GM19452 (cell line): Measurements from ENCODE around the gene ADORA2A.

Experiments used
- ATAC-seq: cut with Tn5 transposase; IDR thresholded peaks from one replicate; pipeline ENCODE4 v1.9.1; 2021; ENCODE audit not compliant: unreplicated experiment

Gene ADORA2A

DNA sequence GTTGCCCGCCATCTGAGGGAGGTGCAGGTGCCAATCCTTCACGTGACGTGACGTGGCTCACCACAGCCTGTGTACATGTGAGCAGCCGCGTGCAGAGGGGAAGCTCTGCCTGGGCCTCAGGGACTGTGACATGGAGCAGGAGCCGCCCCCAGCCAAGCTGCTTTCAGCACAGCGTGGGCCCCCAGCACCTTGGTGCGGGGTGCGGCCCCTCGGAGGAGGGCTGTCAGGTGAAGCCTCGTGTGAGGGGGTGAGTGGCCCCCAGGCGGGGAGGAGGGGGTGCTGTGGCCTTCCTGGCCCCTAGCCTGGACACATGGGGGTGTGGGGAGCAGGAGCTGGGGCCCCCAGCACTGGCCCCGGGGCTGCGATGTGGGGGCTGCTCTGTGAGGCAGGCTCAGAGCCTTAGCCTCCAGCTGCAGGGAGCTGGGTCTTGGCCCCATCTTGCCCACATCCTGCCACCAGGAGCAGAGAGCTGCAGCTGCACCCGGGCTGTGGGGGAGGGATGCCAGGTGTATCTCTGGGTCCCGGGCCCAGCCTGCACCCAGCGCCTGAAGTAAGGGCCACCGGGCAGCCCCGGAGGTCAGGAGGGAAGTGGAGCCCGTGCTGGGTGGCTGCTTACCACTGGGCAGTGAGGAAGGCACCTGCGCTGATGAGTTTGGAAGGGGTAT, at the start of gene ADORA2A:
TSS of gene ADORA2A (plus strand) at position 100 of the 665 bp plus-strand sequence. CDS start 5,806 bp downstream, outside the sequence.
- peak; percentile 52 for ATAC-seq

DNA sequence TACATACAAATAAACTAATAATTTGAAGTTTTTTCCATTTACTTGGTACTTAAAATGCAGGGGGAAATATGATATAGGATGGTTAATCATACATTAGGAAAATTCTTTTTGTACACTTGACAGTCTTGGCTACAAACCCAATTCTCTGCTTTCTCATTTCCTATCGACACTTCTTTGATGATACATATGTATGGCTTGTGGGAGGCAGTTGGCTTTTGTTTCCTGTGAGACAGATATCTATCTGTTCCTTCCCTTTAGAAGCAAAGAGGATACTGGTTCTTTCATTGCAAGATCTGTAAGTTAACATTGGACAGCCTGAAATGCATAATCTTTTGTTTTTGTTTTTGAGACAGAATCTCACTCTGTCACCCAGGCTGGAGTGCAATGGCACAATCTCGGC, 47.9 kb upstream of the ADORA2A start:
- ATAC-seq: no peak

DNA sequence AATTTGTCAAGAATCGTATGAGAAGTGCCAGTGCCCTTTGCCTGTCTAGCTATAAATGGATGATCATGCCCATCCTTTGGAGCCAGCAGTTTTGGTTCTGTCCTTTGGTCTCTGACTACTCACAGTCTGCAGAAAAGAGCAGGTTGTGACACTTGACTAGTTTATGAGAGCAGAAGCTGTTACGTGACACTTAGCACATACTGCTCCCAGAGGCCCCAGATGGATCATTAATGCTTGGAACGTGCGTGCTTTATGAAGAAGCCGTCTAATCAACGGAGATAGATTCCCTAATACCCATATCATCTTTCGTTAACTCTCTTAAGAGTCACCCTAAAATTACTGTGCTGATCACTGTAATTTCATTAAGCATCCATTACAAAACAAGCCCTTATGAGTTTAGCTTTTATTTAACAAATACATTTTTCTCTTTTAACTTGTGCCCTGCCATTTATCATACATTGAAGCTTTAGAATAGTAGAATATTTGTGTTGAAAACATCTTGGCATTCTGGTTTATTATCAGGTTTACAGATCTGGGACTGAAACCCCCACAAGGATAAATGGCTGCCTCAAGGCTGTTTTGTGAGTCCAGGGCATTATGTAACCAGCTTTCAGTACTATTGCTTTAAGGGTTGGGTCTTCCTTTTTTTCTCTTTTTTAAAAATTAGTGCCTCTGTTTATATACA, 47.0 kb upstream of the ADORA2A start:
- ATAC-seq: no peak

DNA sequence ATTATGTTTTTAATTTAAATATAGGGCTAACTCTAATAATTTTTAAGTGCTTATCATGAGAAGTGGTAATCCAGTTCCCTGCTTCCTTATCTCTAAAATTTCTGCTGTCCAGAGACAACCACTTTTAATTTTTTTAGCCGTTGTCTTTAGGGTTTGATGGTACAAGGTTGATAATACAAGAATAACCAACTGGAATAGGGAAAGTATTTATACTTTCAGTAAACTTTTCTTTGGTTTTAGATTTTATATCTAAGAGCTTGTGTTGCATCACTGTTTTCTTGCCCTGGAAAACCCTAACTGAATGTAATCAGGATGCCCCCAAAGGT, 46.5 kb upstream of the ADORA2A start:
- ATAC-seq: no peak

DNA sequence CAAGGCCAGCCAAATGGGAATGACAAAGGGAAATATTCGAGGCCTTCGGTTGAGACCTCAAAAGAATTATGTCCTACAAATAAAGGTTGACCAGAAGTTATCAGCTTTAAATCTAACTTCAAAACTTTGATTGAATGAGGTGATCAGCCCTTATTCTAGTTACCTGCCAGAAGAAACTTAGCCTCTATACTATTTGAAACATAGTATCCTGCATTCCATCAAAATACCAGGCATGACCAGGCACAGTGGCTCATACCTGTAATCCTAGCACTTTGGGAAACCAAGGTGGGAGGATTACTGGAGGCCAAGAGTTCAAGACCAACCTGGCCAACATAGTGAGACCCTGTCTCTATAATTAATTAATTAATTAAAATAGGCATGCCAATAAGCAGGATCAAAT, 44.3 kb upstream of the ADORA2A start:
- ATAC-seq: no peak

DNA sequence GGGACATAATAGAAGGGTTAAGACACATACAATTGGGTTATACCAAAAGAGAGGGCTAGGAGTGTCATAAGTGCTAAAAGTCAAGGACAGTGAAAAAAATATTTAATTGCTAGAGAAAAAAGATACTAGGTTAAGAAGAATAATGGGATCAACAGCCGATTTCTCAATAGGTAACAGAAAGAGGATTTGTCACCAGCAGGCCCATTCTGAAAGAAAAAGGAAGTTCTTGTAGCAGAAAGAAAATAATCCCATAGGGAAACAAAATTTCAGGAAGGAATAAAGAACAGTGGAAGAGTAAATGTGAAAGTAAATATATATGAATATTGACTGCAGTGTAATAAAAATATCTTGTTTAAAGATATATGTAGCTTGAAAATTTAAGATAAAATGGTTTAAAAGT, 43.3 kb upstream of the ADORA2A start:
- ATAC-seq: no peak

DNA sequence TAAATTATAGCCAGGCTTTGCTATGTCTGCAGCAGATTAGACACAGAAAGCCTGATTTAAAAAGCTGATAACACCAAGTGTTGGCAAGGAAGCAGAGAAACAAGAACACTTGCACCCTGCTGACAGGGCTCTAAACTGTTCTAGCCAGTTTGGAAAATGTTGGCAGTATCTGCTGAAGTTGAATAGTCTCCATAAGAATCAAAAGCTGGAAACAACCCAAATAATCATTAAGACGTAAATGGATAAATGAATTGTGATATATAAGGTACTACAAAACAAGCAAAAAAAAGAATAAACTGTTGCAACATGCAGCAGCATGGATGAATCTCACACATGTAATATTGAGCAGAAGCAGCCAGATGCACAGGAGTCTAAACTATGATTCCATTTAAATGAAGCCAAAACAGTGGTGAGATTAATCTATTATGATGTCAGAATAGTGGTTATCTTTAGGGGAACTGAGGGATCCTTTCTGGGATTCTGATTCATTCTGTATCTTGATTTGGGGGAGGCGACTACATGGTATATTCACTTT, 40.4 kb upstream of the ADORA2A start:
- ATAC-seq: no peak

DNA sequence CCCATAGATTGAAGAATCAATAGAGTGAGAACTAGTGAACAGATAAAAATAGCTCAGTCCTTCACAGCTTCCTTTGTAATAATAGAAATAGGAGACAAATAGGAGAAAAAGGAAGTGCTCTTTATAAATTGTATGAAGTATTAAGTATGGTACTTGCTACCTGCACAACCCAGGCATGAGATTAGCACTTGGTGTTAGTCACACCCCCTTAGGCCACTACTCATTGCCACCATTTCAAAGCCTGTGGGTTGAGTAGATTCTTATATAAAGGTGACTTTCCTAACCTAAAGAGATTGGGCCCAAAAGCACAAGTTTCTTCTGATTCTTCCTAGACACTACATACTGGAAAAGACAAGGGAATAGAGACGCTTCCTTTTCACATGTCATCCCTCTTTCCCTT, 37.7 kb upstream of the ADORA2A start:
- ATAC-seq: no peak

DNA sequence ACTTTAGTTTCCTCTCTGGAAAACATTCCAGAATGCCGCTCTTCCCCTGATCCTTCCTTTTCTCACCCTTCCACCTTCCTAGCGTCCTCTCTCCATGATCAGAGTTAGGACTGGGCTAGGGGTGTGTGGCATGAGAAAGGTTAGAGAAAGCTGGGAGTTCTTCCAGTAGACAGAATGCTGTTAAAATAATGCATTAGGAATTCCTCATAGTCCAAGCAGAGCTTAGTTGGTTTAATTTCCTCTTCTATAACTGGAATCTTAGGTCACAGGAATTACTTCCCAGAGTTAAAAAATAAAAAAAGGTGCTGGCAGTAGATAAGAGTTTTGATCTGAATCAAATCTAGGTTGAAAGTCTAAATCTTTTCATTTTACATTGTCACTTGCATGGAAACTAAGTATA, 37.2 kb upstream of the ADORA2A start:
- ATAC-seq: no peak

DNA sequence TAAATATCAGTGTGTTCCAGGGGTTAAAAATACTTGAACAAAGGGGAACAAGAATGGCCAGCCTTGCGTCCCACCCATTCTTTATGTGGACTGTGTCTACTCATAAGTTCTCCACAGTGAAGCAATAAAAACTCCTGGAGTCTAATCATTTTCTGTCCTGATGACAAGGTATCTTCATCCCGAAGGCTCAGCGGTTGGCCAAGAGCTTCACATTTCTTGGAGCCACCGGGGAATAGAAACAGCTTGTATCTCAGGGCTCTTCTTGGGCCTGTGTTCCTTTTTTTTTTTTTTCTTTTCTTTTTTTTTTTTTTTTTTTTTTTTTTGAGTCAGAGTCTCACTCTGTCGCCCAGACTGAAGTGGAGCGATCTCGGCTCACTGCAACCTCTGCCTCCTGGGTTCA, 36.8 kb upstream of the ADORA2A start:
- ATAC-seq: no peak

DNA sequence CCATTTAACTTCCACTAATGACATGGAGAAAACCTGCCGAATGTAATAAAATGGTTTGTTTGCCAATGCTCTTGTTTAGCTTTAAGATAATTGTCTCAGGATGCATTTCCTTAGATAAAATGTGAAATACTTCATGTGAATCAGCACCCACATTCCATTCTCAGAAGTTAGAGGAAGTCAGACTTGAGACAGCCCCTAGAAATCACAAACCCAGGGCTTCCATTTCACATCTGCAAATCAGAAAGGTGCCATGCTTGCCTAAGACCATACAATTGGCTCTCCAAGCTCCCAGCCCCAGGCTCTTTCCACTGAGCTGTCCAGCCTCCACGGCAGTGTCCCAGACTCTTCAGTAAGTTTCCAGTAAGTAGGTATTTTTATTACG, 35.6 kb upstream of the ADORA2A start:
- no peak for ATAC-seq

DNA sequence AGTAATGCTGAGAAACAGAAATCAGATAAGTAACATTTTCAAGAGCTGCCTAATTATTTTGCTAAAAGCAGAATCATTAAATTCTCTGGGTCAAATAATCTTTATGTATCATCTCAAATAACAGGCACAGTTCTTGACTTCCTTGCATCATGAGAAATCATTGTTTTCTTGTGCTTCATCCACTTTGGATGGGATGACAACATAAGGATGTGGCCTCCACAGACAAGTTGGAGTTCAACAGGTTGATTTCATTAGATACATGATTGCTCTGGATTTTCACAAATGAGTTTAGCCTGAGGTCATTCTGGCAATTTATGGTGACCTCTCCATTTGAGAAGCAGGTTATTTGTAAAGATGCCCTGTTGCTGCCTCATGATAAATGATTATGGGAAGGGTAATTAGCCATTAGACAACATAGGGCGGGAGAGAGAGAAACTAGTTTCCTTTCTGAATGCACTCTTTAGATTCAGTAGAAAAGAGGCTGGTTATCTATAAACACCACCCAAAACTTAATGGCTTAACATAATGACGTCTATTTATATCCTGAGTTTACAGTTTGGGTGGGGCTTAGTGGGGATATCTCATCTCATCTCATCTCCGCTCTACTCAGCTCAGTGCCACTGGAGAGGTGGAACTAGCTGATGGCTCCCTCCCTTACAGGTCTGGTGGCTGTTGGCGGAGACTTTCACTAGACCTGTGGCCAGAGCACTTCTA, 35.0 kb upstream of the ADORA2A start:
- no peak for ATAC-seq

DNA sequence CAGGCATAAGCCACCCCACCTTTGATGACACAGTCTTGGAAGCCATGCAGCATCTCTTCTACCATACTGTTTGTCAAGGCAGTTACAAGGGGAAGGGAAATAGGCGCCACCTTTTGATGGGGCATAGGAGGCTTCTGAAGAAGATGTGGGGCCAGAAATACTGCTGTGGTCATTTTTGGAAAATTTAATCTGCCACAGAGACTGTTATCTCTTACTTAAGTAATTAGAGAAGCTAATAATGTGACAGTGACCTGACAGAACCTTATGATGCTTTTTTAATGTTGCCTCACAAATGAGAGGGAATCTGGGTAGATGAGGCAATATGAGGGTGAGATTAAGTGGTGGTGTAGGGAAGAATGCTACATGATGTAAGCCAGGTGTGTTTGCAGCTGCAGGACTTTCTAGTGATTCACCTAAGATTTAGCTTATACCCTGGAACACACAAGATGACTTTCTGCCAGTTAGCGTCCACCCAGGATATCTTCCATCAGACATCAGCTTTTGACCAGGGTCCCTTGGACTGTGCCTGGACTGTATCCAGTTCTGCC, 34.3 kb upstream of the ADORA2A start:
- no peak for ATAC-seq

DNA sequence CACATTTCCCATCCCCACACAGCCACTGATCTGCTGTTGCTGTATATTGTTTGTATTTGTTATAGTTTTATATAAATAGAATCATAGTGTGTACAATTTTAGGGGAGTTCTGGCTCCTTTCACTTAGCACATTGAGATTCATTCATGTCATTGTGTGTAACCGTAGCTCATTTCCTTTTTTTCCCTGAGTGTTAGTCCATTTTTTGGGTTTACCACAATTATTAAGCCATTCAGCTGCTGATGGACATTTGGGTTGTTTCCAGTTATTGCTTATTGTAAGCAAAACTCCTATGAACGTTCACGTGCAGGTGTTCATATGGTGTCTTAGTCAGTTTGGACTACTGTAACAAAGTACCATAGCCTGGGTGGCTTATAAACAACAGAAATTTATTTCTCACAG, 33.6 kb upstream of the ADORA2A start:
- no peak for ATAC-seq

DNA sequence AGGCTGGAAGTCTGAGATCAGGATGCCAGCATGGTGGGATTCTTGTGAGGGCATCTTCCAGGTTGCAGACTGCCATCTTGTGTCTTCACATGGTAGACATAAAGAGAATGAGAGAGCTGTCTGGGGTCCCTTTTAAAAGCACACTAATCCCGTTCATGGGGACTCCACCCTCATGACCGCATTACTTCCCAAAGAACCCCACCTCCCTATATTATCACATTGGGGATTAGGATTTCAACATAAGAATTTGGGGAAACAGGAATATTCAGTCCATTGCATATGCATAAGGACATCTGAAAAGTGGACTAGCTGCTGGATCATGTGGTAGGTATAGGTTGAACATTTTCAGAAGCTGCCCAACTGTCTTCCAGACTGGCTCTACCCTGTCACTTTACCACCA, 33.1 kb upstream of the ADORA2A start:
- no peak for ATAC-seq

DNA sequence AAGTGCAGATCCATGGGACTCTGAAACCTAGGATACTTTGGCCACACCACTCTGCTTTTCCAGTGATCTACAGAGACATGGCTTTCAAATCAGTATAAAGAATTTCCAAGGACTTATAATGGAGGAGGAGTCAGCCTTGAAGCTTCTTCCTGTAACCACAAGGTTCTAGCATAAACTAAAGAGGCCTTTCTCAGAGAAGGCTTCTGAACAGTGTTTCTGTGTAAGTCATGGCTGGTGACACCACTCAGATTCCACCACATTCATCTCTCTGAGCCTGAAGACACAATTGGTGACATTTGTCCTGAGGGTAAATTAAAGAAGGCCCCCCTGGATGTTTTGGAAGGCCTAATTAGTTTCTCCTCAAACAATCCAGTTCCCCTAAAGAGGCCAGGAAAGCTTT, 29.0 kb upstream of the ADORA2A start:
- no peak for ATAC-seq

DNA sequence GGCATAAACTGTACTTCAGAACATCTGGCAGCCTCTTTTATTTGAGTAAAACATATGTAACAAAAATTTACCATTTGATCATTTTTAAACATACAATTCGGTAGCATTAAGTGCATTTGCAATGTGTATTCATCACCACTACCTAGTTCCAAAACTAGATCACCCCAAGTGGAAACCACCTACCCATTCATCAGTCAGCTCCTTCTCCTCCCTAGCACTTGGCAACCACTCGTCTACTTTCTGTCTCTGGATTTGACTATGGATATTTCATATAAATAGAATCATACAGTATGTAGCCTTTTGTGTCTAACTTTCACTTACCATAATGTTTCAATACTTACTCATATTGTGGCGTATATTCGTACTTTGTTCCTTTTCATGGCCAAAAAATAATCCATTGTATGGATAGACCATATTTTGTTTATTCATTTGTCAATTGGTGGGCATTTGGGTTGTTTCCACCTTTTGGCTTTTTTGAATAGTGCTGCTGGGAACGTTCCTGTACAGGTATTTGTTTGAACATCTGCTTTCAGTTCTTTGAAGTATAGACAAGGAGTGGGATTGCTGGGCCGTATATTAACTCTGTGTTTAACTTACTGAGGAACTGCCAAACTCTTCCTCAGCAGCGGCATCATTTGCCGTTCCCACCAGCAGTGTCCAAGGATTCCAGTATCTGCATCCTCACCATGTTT, 27.2 kb upstream of the ADORA2A start:
- no peak for ATAC-seq

DNA sequence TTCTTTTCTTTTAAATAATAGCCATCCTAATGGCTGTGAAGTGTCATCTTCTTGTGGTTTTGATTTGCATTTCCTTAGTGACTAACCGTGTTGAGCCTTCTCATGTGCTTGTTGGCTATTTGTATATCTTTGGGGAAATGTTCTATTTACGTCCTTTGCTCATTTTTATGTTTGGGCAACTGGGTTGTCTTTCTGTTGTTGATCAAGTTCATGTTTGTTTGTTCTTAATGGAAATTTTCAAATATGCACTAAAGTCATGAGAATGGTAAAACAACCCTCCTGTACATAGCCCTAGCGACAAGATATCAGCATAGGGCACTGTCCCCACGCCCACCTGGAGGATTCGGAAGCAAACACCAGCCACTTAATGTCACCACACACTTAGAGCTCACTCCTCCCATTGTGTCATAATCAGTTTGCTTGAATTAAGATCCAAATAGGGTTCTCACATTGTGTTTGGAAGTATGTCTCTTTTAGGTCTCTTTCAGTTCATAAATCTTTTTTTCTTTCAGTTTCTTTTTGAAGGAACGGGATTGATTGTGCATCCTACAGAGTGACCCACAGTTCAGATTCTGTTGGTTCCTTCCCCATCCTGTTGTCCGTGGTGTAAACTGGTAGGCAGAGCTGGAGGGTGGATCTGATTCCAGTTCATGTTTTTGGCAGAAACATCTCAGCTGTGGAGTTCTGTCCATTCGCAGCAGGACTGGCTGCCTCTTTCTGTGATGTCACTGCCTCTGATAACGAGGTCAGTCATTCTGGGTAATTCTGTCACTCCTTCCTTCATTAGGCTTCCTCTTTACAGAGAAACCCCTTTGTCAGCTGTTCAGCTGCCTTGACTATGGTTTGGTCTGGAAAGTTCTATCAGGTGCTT, 26.4 kb upstream of the ADORA2A start:
- peak; percentile 44 for ATAC-seq

DNA sequence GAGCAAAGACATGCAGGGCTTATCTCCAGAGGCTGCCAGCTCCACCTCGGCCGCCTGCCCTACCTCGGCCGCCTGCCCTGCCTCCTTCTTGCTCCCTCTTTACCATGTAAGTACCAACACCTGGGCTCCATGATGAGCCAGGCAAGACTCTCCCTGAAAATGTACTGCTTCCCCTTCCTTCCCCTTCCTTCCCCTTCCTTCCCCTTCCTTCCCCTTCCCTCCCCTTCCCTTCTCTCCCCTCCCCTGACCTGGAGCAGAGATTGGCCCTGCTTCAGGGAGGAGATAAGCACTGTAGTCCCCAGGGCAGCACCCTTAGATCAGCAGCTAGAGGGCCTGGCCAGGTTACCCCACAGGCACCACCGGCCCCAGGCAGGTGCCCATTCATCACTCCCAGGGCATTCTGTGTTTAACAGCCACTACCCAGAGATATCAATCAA, 25.4 kb upstream of the ADORA2A start:
- no peak for ATAC-seq

DNA sequence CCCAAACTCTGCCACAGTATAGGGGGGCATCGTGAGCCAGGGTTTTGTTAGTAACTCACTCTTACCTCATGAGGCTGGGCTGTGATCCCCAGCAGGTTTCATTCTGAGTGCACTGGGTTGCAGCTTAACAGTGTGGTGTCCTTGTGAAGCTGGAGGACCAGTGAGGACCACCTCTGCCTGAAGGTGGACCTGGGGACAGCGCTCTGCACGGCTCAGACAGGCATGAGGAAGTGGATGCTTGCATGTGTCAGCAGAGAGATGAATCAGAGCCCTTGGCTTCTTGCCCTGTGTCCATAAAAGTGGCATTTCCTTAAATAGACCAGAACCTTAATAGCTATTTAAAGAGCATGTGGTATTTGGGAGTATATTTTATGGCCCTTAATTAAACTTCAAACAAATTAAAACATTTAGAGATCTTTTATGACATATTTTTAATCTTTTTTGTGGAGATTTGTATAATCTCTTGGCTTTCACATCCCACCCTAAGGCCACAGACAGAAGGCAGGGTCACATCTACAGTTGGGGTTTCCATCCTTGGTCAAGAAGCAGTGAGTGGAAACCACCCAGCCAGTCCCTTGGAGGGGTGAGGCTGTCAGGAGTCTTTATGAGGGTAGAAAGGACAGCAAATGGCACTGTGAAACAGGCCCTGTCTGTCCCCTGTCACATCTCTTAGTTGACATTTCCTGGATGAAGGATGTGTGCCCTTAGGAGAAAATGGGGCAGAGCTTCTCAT, 24.8 kb upstream of the ADORA2A start:
- no peak for ATAC-seq
